IPS-18c (cell line): ENCODE data around the gene SPRYD4.
A peak's percentile ranks its signal among the peaks of the same experiment; 100 is the strongest.
"Not testable (repeated sequence)": the region's sequence is repeated elsewhere in the genome, so short reads cannot be mapped to it uniquely, and the experiment has no call there.

Experiments
- H3K4me3 ChIP-seq: 2 replicates; pipeline ENCODE4 v1.7.0; 2013; ENCODE audit warnings: low read depth, mild to moderate bottlenecking, low read length, moderate library complexity; ENCODE audit not compliant: insufficient read depth
- H3K9me3 ChIP-seq: one replicate; pipeline ENCODE4 v1.6.1; 2013; ENCODE audit warnings: mild to moderate bottlenecking, low read length, moderate library complexity; ENCODE audit not compliant: control insufficient read depth, insufficient read depth

Gene SPRYD4

DNA sequence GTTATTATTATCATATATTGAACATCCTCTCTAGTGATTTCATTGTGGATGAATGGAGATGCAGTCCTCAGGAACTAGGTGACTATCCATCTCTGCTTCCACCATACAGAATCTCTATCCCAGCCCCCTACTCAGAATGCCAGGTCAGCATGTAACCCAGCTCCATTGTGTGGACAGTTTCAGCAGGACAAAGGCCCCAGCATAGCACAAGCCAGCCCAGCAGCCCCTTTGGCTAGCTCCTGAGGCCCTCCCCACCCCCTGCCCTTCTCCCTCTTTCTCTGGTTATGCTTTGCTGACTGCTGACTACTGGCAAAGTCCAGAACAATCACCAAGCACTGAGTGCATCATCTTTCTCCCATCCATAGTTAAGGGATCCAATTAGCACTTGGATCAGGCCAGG, 5.8 kb upstream of the SPRYD4 start:
- Histone ChIP-seq H3K9me3 (peaks cover 2% of the 10 kb centered on the region), H3K4me3 (no peak overlapping the region)

DNA sequence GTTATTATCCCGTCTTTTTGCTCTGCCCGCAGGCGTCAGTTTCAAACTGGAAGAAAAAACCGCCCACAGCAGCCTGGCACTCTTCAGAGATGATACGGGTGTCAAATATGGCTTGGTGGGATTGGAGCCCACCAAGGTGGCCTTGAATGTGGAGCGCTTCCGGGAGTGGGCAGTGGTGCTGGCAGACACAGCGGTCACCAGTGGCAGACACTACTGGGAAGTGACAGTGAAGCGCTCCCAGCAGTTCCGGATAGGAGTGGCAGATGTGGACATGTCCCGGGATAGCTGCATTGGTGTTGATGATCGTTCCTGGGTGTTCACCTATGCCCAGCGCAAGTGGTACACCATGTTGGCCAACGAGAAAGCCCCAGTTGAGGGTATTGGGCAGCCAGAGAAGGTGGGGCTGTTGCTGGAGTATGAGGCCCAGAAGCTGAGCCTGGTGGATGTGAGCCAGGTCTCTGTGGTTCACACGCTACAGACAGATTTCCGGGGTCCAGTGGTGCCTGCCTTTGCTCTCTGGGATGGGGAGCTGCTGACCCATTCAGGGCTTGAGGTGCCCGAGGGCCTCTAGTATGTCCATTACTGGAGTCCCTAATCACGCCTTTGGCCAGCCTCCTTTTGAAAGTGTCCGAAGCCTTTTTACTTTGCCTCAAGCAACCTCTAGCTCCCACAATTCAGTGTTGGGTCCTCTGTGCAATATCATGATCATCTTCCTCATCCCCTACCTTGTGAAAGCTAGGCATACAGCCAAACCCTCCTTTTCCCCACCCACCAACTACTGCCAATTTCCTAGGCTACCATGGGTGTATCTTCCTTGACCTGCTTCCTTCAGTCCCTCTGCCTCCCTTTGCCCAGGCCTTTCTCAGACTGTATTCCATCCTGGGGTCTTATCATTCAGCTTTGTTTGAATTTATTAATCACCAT, 891 bp downstream of the SPRYD4 start:
- no peaks in the 10 kb centered on the region for H3K9me3 ChIP-seq
- peak overlapping the region; percentile 71 for H3K4me3 ChIP-seq

DNA sequence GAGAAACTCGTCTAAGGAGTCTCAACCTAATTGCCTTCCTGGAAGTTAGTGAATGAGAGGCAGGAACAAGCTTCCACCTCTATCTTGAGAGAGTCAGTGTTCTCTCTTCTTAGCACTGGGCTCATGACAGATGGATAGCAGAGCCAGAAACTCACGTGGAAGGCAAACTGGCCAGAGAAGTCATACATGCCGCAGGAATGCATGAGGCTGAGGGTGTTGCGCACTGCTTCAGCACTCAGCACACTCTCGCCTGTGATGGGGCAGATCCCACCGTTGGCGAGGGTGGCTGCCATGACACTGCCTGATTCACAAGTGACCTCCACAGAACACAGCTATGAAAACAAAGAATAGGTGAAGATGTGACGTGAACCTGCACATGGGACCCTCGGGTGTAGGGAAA, 6.0 kb downstream of the SPRYD4 start:
- Histone ChIP-seq H3K4me3 (no peak overlapping the region), H3K9me3 (no peaks in the 10 kb centered on the region)

DNA sequence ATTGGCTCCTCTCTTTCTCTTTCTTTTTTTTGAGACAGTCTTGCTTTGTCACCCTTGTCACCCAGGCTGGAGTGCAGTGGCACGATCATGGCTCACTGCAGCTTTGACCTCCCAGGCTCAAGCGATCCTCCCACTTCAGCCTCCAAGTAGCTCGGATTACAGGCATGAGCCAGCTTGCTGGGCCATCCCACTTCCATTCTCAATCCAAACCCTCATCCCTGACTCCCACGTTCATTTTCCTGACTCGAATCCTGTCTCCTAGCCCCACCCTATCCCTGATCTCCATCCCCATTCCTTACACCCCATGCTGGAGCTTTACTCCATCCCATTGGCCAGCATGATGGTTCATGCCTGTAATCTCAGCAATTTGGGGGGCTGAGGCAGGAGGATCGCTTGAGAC, 7.8 kb downstream of the SPRYD4 start:
- H3K9me3 ChIP-seq: no peaks in the 10 kb centered on the region
- H3K4me3 ChIP-seq: no peak overlapping the region

DNA sequence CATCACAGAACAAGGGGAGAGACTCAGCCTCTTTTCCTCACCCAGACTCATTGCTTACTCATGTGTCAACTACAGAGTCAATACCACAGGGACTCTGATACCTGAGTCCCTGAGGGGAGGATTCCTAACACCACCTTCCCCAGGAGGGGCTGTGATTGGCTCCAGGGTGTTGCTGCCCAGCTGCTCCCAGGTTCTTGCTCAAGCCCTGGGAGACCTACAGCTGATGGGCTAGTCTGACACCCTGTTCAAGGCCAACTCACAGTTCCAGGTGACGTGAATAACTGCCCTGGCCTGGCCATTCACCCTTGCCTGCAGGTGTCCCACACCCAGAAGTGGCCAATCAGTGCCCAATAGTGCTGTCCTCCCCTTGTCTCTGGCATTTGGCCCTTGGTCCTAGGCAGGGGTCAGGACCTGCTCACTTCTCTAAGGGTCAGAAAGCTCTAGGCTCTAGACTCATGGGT, 8.6 kb downstream of the SPRYD4 start:
- Histone ChIP-seq H3K4me3 (no peak overlapping the region), H3K9me3 (no peaks in the 10 kb centered on the region)

DNA sequence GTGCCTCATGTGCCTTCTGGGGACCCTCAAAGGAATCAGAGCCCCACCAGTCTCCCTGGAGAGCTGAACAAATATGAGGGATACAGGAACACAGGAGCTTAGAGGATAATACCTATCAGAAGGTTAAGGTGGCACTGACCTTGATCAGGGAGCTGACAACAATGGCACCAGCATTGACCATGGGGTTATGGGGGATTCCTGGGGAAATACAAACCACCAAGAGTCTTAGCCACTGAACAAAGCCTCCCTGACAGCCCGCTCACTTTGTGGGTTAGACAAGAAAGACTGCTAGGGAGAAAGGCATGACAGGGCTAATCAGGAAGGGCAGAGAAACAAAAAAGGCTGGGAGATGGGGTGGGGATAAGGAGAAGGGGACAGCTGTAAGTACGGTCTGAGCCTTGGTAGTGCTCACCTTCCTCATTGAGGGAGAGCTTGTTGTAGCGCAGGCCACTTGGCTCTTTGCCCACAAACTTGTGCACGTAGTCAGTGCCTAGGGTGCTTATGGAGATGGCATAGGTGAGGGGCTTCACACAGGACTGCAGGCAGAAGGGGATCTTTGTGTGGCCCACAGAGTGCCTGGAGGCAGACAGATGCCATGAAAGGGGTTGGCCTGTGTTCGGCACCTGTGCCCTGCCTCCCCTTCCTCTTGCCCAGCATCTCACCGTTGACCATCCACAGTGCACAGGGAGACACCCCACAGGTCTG, 9.3 kb downstream of the SPRYD4 start:
- H3K9me3 ChIP-seq: no peaks in the 10 kb centered on the region
- no peak overlapping the region for H3K4me3 ChIP-seq

DNA sequence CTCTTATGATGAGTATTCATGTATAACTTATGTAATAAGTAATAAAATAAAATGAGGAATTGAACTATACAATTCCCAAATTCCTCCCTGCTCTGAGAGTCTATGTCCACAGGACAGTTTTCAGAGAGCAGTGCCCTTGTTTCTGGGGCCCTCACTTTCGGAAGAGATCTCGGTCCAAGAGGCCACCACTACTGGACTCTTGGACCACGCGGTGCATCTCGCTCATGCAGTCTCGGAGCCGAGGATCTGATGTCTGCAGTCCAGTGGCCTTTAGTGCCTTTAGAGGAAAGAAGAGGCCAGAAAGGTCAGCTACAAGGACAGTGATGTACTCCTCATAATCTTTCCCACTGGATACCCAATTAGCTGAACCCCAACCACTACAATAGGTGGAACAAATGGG, 11.2 kb downstream of the SPRYD4 start:
- Histone ChIP-seq H3K4me3 (no peak overlapping the region), H3K9me3 (no peaks in the 10 kb centered on the region)

DNA sequence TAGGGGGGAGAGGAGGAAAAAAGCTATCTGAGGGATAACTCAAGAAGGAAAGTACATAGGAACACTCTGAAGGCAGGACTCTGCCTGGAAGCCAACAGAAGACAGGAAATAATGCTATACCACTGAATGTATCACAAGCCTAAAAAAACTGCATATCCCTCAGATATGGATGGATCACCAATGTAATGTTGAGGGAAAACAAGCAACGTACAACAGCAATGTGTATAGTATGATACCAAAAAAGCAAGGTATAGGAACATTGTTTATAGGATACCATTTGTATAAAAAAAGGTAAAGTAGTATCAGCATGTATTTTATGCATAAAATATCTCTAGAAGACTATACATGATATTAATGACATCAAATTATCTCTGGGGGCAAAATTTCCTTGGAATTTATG, 16.2 kb downstream of the SPRYD4 start:
- H3K9me3 ChIP-seq: no peaks in the 10 kb centered on the region
- no peak overlapping the region for H3K4me3 ChIP-seq

DNA sequence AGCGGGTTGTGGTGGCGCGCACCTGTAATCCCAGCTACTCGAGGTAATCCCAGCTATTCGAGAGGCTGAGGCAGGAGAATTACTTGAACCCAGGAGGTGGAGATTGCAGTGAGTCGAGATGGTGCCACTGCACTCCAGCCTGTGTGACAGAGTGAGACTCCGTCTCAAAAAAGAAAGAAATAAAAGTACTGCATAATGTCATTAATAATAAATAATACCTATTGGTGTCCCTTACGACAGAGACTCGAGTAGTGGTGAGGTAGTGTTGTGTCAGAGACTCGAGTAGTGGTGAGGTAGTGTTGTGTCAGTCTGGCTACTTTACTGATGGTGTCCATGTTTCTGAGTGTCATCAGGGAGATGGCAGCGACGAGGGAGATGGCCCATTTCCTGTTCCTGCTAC, 18.3 kb downstream of the SPRYD4 start:
- Histone ChIP-seq H3K4me3 (peak overlapping the region; percentile 84), H3K9me3 (peaks cover 2% of the 10 kb centered on the region)

DNA sequence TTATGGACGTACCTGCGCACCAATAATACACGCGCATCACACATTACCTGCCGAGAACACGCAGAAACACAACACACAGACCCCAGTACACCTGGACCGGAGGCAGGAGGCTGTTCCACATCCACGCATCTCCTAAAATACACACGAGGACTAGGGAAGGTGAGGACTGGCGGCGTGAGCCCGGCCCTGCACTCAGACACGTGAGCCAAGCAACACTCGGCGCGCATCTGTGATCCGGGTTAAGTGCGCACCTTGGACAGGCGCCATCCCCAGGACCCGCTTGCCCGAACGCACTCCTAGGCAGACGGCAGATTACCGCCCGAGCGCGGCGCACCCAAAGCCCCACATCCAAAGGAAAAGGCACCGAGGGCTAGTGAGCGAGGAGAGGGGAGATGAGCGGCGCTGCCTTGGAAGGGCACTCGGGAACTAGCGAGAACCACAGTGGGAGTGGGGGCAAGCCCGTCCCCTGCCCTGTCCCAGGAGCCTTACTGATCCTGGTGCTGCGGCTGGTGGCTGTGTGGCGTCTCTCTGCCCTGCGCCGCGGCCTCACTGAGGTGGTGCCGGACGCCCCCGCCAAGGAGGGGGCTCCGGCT, 19.2 kb downstream of the SPRYD4 start:
- H3K4me3 ChIP-seq: peak overlapping the region; percentile 84
- peaks cover 2% of the 10 kb centered on the region for H3K9me3 ChIP-seq

DNA sequence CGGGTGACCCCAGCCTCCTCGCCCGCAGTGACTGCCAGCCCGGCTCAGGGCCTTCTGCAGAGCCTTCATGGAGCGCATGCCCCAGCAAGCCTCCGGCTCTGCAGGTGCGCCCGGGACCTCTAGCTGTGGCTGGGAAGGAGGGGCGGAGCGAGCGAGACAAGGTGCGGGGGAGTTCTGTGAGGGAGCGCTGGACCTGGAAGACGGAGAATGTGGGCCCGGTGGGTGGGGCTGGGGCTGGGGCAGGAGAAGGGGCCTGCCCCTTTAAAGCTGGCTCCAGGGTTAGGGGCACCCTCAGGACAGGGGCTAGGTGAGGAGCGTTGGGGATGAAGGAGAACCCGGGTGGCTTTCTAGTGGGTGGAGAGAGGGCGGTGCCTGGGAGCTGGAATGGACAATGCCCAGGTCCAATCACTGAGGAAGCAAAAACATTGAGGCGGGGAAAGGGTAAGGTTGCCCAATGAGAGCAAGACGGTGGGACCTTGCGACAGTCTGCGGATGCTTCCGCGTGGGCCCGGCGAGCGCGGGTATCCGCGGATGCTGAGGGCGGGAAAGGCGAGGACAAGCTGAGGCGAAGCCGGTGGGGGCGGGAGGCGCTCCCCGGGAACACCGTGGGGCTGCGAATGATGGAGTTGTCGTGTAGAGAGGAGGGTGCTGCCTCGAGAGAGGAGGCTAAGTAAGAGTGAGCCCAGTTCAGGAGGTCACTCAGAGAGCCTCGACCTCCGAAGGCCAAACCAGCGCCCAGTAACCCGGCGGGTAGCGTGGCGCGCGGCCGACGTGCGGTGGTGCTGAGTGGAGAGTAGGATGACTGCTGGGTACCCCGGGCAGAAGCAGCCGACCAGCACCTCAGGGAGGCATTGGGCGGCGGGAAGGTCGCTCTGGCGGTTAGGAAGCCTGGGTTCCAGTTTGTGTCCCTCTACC, 19.9 kb downstream of the SPRYD4 start, which contains the start of gene GLS2:
Gene GLS2 (minus strand): TSS at position 121 of the 915 bp plus-strand sequence. CDS start 43 bp downstream, at position 78.
- H3K4me3 ChIP-seq: peak within 1 kb of the TSS; percentile 84

DNA sequence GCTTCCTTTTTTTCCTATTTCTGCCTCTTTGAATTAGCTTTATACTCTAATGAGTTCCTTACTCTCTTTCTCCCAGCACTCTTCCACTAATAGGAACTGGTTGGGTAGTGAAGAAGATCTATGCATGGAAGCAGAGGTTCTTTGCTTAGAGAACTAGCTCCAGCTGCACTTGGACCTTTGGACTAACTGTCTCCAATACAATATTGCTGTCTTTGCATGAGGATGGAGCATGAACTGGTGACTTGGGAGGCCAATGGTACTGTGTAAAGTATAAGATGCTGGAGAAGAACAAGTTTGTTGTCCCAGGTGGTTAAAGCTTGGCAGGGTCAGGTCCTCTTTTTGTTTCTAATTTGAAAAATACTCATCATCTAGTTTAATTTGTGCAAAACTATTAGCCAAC, 22.0 kb downstream of the SPRYD4 start:
- peaks cover 4% of the 10 kb centered on the region for H3K9me3 ChIP-seq
- H3K4me3 ChIP-seq: no peak overlapping the region

More for the DNA sequence above, 19.9 kb downstream of the SPRYD4 start, which contains the start of gene GLS2:
- peaks cover 2% of the 10 kb centered on the region for H3K9me3 ChIP-seq

DNA sequence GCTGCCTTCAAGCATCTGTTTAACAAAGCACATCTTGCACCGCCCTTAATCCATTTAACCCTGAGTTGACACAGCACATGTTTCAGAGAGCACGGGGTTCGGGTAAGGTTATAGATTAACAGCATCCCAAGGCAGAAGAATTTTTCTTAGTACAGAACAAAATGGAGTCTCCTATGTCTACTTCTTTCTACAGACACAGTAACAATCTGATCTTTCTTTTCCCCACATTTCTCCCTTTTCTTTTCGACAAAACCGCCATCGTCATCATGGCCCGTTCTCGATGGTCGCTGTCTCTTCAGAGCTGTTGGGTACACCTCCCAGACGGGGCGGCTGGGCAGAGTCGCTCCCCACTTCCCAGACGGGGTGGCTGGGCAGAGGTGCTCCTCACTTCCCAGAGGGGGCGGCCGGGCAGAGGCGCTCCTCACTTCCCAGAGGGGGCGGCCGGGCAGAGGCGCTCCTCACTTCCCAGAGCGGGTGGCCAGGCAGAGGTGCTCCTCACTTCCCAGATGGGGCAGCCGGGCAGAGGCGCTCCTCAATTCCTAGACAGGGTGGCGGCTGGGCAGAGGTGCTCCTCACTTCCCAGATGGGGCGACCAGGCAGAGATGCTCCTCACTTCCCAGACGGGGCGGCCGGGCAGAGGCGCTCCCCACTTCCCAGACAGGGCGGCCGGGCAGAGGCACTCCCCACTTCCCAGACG, 25.2 kb downstream of the SPRYD4 start:
- not testable (repeated sequence) for H3K4me3 ChIP-seq, H3K9me3 ChIP-seq

DNA sequence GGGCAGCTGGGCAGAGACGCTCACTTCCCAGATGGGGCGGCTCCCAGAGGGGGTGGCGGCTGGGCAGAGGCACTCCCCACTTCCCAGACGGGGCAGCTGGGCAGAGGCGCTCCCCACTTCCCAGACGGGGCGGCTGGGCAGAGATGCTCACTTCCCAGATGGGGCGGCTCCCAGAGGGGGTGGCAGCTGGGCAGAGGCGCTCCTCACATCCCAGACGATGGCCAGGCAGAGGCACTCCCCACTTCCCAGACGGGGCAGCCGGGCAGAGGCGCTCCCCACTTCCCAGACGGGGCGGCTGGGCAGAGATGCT, 25.7 kb downstream of the SPRYD4 start:
- H3K9me3 ChIP-seq, H3K4me3 ChIP-seq: not testable (repeated sequence)

DNA sequence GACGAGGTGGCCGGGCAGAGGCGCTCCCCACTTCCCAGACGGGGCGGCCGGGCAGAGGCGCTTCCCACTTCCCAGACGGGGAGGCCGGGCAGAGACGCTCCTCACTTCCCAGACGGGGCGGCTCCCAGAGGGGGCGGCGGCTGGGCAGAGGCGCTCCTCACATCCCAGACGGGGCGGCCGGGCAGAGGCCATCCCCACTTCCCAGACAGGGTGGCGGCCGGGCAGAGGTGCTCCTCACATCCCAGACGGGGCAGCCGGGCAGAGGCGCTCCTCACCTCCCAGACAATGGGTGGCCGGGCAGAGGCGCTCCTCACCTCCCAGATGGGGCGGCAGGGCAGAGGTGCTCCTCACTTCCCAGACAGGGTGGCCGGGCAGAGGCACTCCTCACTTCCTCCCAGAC, 26.1 kb downstream of the SPRYD4 start:
- not testable (repeated sequence) for H3K4me3 ChIP-seq, H3K9me3 ChIP-seq

DNA sequence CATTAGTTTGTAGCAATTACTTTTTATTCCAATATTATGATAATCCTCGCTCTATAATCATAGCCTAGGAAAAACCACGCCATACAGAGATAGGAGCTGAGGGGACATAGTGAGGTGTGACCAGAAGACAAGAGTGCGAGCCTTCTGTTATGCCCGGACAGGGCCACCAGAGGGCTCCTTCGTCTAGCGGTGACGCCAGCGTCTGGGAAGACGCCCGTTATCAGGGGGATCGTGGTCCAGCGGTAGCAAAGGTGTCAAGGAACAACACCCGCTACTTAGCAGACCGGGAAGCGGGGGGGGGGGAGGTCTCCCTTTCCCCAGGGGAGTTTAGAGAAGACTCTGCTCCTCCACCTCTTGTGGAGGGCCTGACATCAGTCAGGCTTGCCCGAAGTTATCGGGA, 28.3 kb downstream of the SPRYD4 start:
- H3K4me3 ChIP-seq: not testable (repeated sequence)

More for the DNA sequence above, 28.3 kb downstream of the SPRYD4 start:
- not testable (repeated sequence) for H3K9me3 ChIP-seq
